ENCODE results near the gene KDF1. TPM values are rescaled to one million over a fixed set of nuclear protein-coding genes. Genes with fewer than 3 reads are reported as not detected.

Gene KDF1
- total and polyA plus RNA-seq, 2 donors (not counting 3 experiments of a cell fraction or from before 2014, with no cell fraction given), result not detected

DNA sequence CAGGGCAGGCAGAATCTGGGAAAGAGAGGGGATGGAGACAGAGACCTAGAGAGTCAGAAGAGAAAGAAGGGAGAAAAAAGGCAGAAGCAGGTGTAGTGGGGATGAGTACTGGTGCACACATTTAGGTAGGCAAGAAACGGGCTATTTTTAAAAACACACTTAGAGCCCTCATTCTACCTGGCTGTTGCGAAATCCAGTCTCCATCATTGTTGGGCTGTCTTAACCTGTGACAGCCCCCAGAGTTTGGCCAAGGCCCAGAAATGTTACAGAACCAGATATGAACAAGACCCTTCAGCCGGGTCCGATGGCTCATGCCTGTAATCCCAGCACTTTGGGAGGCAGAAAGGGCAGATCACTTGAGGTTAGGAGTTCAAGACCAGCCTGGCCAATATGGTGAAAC is 12.6 kb upstream of the KDF1 start:
- no peak overlapping the region for H2AFZ ChIP-seq (ENCODE audit: low read depth, low read length)
- dilution Hi-C loops (cut with MboI; ENCODE audit: extremely low pct_ligation_motif_present, low sequenced_read_pairs), result no loop called here
- no peaks in the 10 kb centered on the region for H3K9me1 ChIP-seq (replicated peaks; ENCODE audit: control insufficient read depth, extremely low read depth, insufficient read depth, low read length)
- ChIA-PET POLR2A (no interaction called here), CTCF (interaction anchor here (0.7 to 1.6 kb wide), 4 partner anchors 13 to 73 kb away, joined by 3 to 6 read pairs (median 4); no protein-coding TSS in a partner anchor)
- no peaks in the 10 kb centered on the region for H3K79me2 ChIP-seq (ENCODE audit: control insufficient read depth, insufficient read depth, low read length)
- H3K4me1 ChIP-seq (ENCODE audit: control insufficient read depth, extremely low read depth, insufficient read depth, low read length), result no peaks in the 10 kb centered on the region
- H3K9ac ChIP-seq (replicated peaks; ENCODE audit: extremely low read depth, insufficient read depth, low read length), result no peak overlapping the region
- no peak for FAIRE-seq
- no peak overlapping the region for H3K4me3 ChIP-seq (replicated peaks in 1 of 3; ENCODE audit: insufficient read depth in 1 of 3, low read depth in 1 of 3, low read length in 3 of 3)
- peaks cover 0 to 2% of the 10 kb centered on the region in 2 experiments for H3K27me3 ChIP-seq (ENCODE audit: control insufficient read depth in 2 of 2, insufficient read depth in 2 of 2, low read length in 2 of 2)
- BruUV-seq (replicated peaks), result no TSS peak
- no peak overlapping the region for H3K27ac ChIP-seq (ENCODE audit: insufficient read depth, low read depth, low read length)
- H4K20me1 ChIP-seq (replicated peaks; ENCODE audit: control insufficient read depth, extremely low read depth, insufficient read depth, low read length), result no peaks in the 10 kb centered on the region
- H3K36me3 ChIP-seq (ENCODE audit: control insufficient read depth in 2 of 2, extremely low read depth in 1 of 2, insufficient read depth in 2 of 2, low read length in 2 of 2), result no peaks in the 10 kb centered on the region
- H3K9me3 ChIP-seq (replicated peaks; ENCODE audit: control insufficient read depth, insufficient read depth, low read length), result no peaks in the 10 kb centered on the region
- intact Hi-C loops (cut with micrococcal nuclease), result no loop called here
- TF ChIP-seq POLR2AphosphoS5 (IDR thresholded peaks at IDR 0.05; ENCODE audit: insufficient read depth, low read depth, low read length) (no peak), MYC (IDR thresholded peaks at IDR 0.05; ENCODE audit: low read depth, low read length) (no peak), JUN (IDR thresholded peaks at IDR 0.05; ENCODE audit: borderline replicate concordance, insufficient read depth, insufficient read length, low read depth) (no peak), POLR2A (IDR thresholded peaks at IDR 0.05; ENCODE audit: low read depth, low read length) (no peak), GATA2 (IDR thresholded peaks at IDR 0.05; ENCODE audit: insufficient read depth, insufficient read length, low read depth, low read length) (no peak), EZH2 (IDR thresholded peaks at IDR 0.05; ENCODE audit: borderline replicate concordance, low read depth, low read length, severe bottlenecking) (no peak), FOS (IDR thresholded peaks at IDR 0.05; ENCODE audit: borderline replicate concordance, insufficient read depth, low read length) (no peak)
- TF ChIP-seq, protein P1, sequence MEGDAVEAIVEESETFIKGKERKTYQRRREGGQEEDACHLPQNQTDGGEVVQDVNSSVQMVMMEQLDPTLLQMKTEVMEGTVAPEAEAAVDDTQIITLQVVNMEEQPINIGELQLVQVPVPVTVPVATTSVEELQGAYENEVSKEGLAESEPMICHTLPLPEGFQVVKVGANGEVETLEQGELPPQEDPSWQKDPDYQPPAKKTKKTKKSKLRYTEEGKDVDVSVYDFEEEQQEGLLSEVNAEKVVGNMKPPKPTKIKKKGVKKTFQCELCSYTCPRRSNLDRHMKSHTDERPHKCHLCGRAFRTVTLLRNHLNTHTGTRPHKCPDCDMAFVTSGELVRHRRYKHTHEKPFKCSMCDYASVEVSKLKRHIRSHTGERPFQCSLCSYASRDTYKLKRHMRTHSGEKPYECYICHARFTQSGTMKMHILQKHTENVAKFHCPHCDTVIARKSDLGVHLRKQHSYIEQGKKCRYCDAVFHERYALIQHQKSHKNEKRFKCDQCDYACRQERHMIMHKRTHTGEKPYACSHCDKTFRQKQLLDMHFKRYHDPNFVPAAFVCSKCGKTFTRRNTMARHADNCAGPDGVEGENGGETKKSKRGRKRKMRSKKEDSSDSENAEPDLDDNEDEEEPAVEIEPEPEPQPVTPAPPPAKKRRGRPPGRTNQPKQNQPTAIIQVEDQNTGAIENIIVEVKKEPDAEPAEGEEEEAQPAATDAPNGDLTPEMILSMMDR (IDR thresholded peaks at IDR 0.05; ENCODE audit: extremely low read depth in 1 of 2, insufficient read depth in 1 of 2, low read depth in 1 of 2, low read length in 2 of 2), result no peak
- TF ChIP-seq, protein P2, sequence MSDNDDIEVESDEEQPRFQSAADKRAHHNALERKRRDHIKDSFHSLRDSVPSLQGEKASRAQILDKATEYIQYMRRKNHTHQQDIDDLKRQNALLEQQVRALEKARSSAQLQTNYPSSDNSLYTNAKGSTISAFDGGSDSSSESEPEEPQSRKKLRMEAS (IDR thresholded peaks at IDR 0.05; ENCODE audit: insufficient read depth, insufficient read length), result no peak
- DNase-seq (ENCODE audit: low read depth, low spot score), result no peak
- no peak overlapping the region for H3K4me2 ChIP-seq (ENCODE audit: insufficient read depth, low read length)

Data from endothelial cell of umbilical vein (primary cell).